ENCODE data around the gene LTA4H. TPM values are rescaled to one million over a fixed set of nuclear protein-coding genes. Genes with fewer than 3 reads are reported as not detected.

The LTA4H gene
- total RNA-seq, 1 donor from 2014 or later, result 124 TPM

- no peak overlapping the region for H3K4me3 Mint-ChIP-seq
Measured at GRCh38 chr12:96028538-96028937, 6.8 kb downstream of the LTA4H start.

GRCh38 chr12:96026331-96026730, 9.1 kb downstream of the LTA4H start:
- peaks cover 33% of the 10 kb centered on the region for H3K4me1 Mint-ChIP-seq
- DNase-seq, result no peak
- H3K27ac Mint-ChIP-seq, result no peak overlapping the region
- intact Hi-C loops (cut with micrococcal nuclease), result no loop called here
- H3K27me3 Mint-ChIP-seq, result no peaks in the 10 kb centered on the region
- peaks cover 68% of the 10 kb centered on the region for H3K36me3 Mint-ChIP-seq (ENCODE audit: low read depth)
- no peak for ATAC-seq (ENCODE audit: low read depth)
- no peak overlapping the region for H3K4me3 Mint-ChIP-seq
- ChIA-PET CTCF (interaction anchor here (0.6 to 0.9 kb wide), 3 partner anchors 28 to 444 kb away, joined by 3 to 4 read pairs (median 3); no protein-coding TSS in a partner anchor), POLR2A (no interaction called here)
- no peak for TF ChIP-seq CTCF (IDR thresholded peaks at IDR 0.05)
- no peaks in the 10 kb centered on the region for H3K9me3 Mint-ChIP-seq

More at GRCh38 chr12:96028538-96028937, 6.8 kb downstream of the LTA4H start:
- ChIA-PET POLR2A (no interaction called here), CTCF (no interaction called here)
- TF ChIP-seq CTCF (IDR thresholded peaks at IDR 0.05), result no peak
- no peaks in the 10 kb centered on the region for H3K9me3 Mint-ChIP-seq
- intact Hi-C loops (cut with micrococcal nuclease), result no loop called here
- no peak overlapping the region for H3K27ac Mint-ChIP-seq
- ATAC-seq (ENCODE audit: low read depth) (no peak), DNase-seq (no peak)
- H3K4me1 Mint-ChIP-seq, result peaks cover 38% of the 10 kb centered on the region
- peaks cover 51% of the 10 kb centered on the region for H3K36me3 Mint-ChIP-seq (ENCODE audit: low read depth)
- H3K27me3 Mint-ChIP-seq, result no peaks in the 10 kb centered on the region

- CTCF ChIA-PET, result interaction anchor here (0.6 kb wide), 1 partner anchor 390 kb away, joined by 4 read pairs; no protein-coding TSS in a partner anchor
- no peak for TF ChIP-seq CTCF (IDR thresholded peaks at IDR 0.05)
- Mint-ChIP-seq H3K9me3 (no peaks in the 10 kb centered on the region), H3K27ac (no peak overlapping the region), H3K4me1 (peaks cover 36% of the 10 kb centered on the region), H3K4me3 (no peak overlapping the region), H3K27me3 (no peaks in the 10 kb centered on the region), H3K36me3 (ENCODE audit: low read depth) (peaks cover 68% of the 10 kb centered on the region)
- intact Hi-C loops (cut with micrococcal nuclease), result no loop called here
- no peak for DNase-seq
- POLR2A ChIA-PET, result interaction anchor here (0.6 to 0.7 kb wide), 2 partner anchors 469 to 490 kb away, joined by 3 to 6 read pairs; no protein-coding TSS in a partner anchor
- no peak for ATAC-seq (ENCODE audit: low read depth)
Measured at GRCh38 chr12:96025518-96025917, 9.9 kb downstream of the LTA4H start.

- Mint-ChIP-seq H3K4me3 (peak overlapping the region; percentile 63), H3K36me3 (ENCODE audit: low read depth) (peaks cover 65% of the 10 kb centered on the region), H3K4me1 (peaks cover 33% of the 10 kb centered on the region), H3K27me3 (no peaks in the 10 kb centered on the region), H3K9me3 (no peaks in the 10 kb centered on the region), H3K27ac (peak overlapping the region; percentile 90)
- intact Hi-C loops (cut with micrococcal nuclease), result loop anchor here (1.0 to 2.0 kb wide), 4 partner anchors 15 to 195 kb away; partner anchors contain the start of genes AMDHD1, CCDC38 and LTA4H
- peak; percentile 96 for ATAC-seq (ENCODE audit: low read depth)
- no peak for DNase-seq
- ChIA-PET CTCF (interaction anchor here (0.8 to 1.8 kb wide), 3 partner anchors 22 to 195 kb away, joined by 3 to 7 read pairs (median 3); no protein-coding TSS in a partner anchor), POLR2A (interaction anchor here (0.5 to 2.8 kb wide), 10 partner anchors 11 to 380 kb away, joined by 3 to 16 read pairs (median 5); partner anchors contain the start of genes CDK17 and LTA4H)
- TF ChIP-seq CTCF (IDR thresholded peaks at IDR 0.05), result no peak
Measured at GRCh38 chr12:96020314-96021003, 14.9 kb downstream of the LTA4H start.

GRCh38 chr12:96015672-96016071, 19.7 kb downstream of the LTA4H start:
- Mint-ChIP-seq H3K36me3 (ENCODE audit: low read depth) (peaks cover 74% of the 10 kb centered on the region), H3K27ac (no peak overlapping the region), H3K4me1 (peaks cover 16% of the 10 kb centered on the region), H3K9me3 (no peaks in the 10 kb centered on the region), H3K27me3 (no peaks in the 10 kb centered on the region), H3K4me3 (no peak overlapping the region)
- ChIA-PET CTCF (no interaction called here), POLR2A (no interaction called here)
- no peak for DNase-seq
- no peak for ATAC-seq (ENCODE audit: low read depth)
- TF ChIP-seq CTCF (IDR thresholded peaks at IDR 0.05), result no peak
- intact Hi-C loops (cut with micrococcal nuclease), result no loop called here

All from activated B cell treated with CpG ODN at 0.5 μM for 24 hours (primary cell).